Astrocyte (in vitro differentiated cells and primary cell): ENCODE measurements around the gene LRRN1.

Experiments used
- CTCF ChIP-seq: IDR thresholded peaks from 2 replicates; pipeline ENCODE4 v1.5.1; 2011; ENCODE audit warnings: low read depth, mild to moderate bottlenecking, inconsistent platforms, low read length, moderate library complexity; ENCODE audit not compliant: insufficient read depth
- EZH2 ChIP-seq: IDR thresholded peaks from 2 replicates; pipeline ENCODE4 v1.6.1; 2012; ENCODE audit warnings: mild to moderate bottlenecking, low read length, inconsistent platforms; ENCODE audit not compliant: insufficient read depth

- no peak for TF ChIP-seq CTCF
- TF ChIP-seq EZH2: no peak
Observed at GRCh38 chr3:3765661-3766060, 33.6 kb upstream of the LRRN1 start.
